SK-N-SH (cell line): ENCODE data around the gene MTERF4.

Experiments
- EP300 ChIP-seq, 2 experiments: IDR thresholded peaks; 2 replicates each; pipeline versions ENCODE4 v1.4.0 to v1.6.1; 2012; ENCODE audit warnings: borderline replicate concordance in 1 of 2, low read depth in 1 of 2, low read length in 1 of 2
- EZH2phosphoT487 ChIP-seq: fragments of 200-600 bp; sonication (generic); IDR thresholded peaks from 2 replicates; pipeline ENCODE4 v1.6.1; 2017; ENCODE audit warnings: low read depth, mixed run types, mild to moderate bottlenecking, antibody characterized with exemption, moderate library complexity, borderline replicate concordance
- GATA2 ChIP-seq: sonication (generic); formaldehyde crosslinking; IDR thresholded peaks from 2 replicates; pipeline ENCODE4 v1.5.0; 2020; ENCODE audit warnings: mild to moderate bottlenecking, missing genetic modification reagents
- NFIC ChIP-seq: IDR thresholded peaks from 2 replicates; pipeline ENCODE4 v1.4.0; 2012; ENCODE audit warnings: borderline replicate concordance
- RCOR1 ChIP-seq: fragments of 150-350 bp; IDR thresholded peaks from 2 replicates; pipeline ENCODE4 v1.6.1; 2017; ENCODE audit warnings: antibody characterized with exemption, low read length
- RXRA ChIP-seq: IDR thresholded peaks from 2 replicates; pipeline ENCODE4 v1.4.0; 2012; ENCODE audit warnings: low read depth, mild to moderate bottlenecking, borderline replicate concordance
- SMC3 ChIP-seq: IDR thresholded peaks from 2 replicates; pipeline ENCODE4 v1.6.1; 2012; ENCODE audit warnings: low read depth, low read length, improper control_type of control experiment
- TF ChIP-seq, protein P1 (sequence below): IDR thresholded peaks from 2 replicates; pipeline ENCODE4; 2012
- TF ChIP-seq, protein P2 (sequence below): fragments of 200-600 bp; sonication (generic); IDR thresholded peaks from 2 replicates; pipeline ENCODE4 v1.6.1; 2017; ENCODE audit warnings: antibody characterized with exemption, mild to moderate bottlenecking, moderate library complexity

DNA sequence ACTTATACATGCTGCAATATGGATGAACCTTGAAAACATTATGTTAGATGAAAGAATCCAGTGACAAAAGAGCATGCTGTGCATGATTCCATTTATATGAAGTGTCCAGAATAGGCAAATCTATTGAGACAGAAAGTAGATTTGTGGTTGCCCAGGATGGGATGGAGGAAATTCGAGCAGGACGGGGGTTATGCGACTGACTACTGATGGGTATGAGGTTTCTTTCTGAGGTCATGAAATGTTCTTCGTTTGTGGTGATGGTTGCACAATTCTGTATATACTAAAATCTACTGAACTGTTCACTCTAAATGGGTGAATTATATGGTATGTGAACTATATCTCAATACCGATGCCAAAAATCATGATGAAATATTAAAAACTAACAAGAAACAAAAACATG lies 18.9 kb upstream of the MTERF4 start:
- no peak for TF ChIP-seq SMC3
- TF ChIP-seq EP300 (IDR thresholded peaks at IDR 0.05; ENCODE audit: borderline replicate concordance in 1 of 2, low read depth in 1 of 2, low read length in 1 of 2), result no peak
- TF ChIP-seq GATA2 (CRISPR knock-in tag), result no peak
- TF ChIP-seq RXRA, result no peak
- TF ChIP-seq EZH2phosphoT487, result no peak
- TF ChIP-seq, protein P1, sequence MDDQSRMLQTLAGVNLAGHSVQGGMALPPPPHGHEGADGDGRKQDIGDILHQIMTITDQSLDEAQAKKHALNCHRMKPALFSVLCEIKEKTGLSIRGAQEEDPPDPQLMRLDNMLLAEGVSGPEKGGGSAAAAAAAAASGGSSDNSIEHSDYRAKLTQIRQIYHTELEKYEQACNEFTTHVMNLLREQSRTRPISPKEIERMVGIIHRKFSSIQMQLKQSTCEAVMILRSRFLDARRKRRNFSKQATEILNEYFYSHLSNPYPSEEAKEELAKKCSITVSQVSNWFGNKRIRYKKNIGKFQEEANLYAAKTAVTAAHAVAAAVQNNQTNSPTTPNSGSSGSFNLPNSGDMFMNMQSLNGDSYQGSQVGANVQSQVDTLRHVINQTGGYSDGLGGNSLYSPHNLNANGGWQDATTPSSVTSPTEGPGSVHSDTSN, result no peak
- TF ChIP-seq, protein P2, sequence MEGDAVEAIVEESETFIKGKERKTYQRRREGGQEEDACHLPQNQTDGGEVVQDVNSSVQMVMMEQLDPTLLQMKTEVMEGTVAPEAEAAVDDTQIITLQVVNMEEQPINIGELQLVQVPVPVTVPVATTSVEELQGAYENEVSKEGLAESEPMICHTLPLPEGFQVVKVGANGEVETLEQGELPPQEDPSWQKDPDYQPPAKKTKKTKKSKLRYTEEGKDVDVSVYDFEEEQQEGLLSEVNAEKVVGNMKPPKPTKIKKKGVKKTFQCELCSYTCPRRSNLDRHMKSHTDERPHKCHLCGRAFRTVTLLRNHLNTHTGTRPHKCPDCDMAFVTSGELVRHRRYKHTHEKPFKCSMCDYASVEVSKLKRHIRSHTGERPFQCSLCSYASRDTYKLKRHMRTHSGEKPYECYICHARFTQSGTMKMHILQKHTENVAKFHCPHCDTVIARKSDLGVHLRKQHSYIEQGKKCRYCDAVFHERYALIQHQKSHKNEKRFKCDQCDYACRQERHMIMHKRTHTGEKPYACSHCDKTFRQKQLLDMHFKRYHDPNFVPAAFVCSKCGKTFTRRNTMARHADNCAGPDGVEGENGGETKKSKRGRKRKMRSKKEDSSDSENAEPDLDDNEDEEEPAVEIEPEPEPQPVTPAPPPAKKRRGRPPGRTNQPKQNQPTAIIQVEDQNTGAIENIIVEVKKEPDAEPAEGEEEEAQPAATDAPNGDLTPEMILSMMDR, result no peak
- no peak for TF ChIP-seq RCOR1
- no peak for TF ChIP-seq NFIC
